HCT116 (cell line): ENCODE measurements around the gene SRPRA. TPM values are rescaled to one million over a fixed set of nuclear protein-coding genes. Genes with fewer than 3 reads are reported as not detected.

Experiments used
- ATAC-seq: fragments of 200-7000 bp; cut with Tn5 transposase; 2 replicates; pipeline ENCODE4 v1.9.1; 2020; ENCODE audit warnings: mild to moderate bottlenecking, moderate library complexity
- BruUV-seq: library from RNA; stranded (reverse); fragments of 400-500 nt; replicated peaks from 2 replicates; lab custom pipeline; 2021; lab: Mats Ljungman, UMichigan
- CTCF ChIA-PET: fragments of 300-600 bp; sonication (Branson Sonifier 250); formaldehyde crosslinking; loops from one replicate; lab custom pipeline; 2021; ENCODE audit warnings: antibody characterized with exemption; lab: Charles Lee
- POLR2A ChIA-PET: fragments of 300-600, 350-600 bp; sonication (Branson Sonifier 250); formaldehyde crosslinking; loops from one replicate; lab custom pipeline; 2021; ENCODE audit warnings: antibody characterized with exemption; lab: Charles Lee
- RAD21 ChIA-PET, 2 experiments: fragments of 300-600 bp; sonication (Branson Sonifier 250); formaldehyde crosslinking; loops; one replicate each; lab custom pipeline; 2023; ENCODE audit warnings: low total read pairs in 2 of 2; ENCODE audit not compliant: uncharacterized antibody in 2 of 2, unreplicated experiment in 2 of 2, low non-redundant PET in 1 of 2; lab: Charles Lee
- DNase-seq: peaks from one replicate; pipeline ENCODE4 v3.0.0-alpha.2; 2010; ENCODE audit warnings: low read depth, low spot score
- H2AFZ ChIP-seq: fragments of 200-600 bp; shearing (Covaris generic), sonication (generic); 2 replicates; pipeline ENCODE4 v1.6.1; 2017; ENCODE audit warnings: low read depth, mixed run types, mixed read lengths, antibody characterized with exemption, low read length; ENCODE audit not compliant: poor library complexity, severe bottlenecking
- H3K27ac ChIP-seq: 2 replicates; pipeline ENCODE4 v1.5.1; 2012; ENCODE audit warnings: low read depth, low read length
- H3K27me3 ChIP-seq: fragments of 200-600 bp; sonication (generic); 2 replicates; pipeline ENCODE4 v1.6.1; 2016; ENCODE audit warnings: mixed run types, low read length, mixed read lengths; ENCODE audit not compliant: insufficient read depth
- H3K36me3 ChIP-seq, 2 experiments: fragments of 200-500 bp in 1 of 2; fragments of 200-600 bp in 1 of 2; sonication (Bioruptor generic) in 1 of 2; sonication (generic) in 1 of 2; 2 replicates each; pipeline versions ENCODE4 v1.5.1 to v1.6.1; 2014 to 2016; ENCODE audit warnings: low read length in 2 of 2, inconsistent platforms in 1 of 2, mixed read lengths in 1 of 2, mixed run types in 1 of 2; ENCODE audit not compliant: insufficient read depth in 2 of 2, control insufficient read depth in 1 of 2
- H3K4me1 ChIP-seq, 2 experiments: fragments of 200-600 bp in 1 of 2; sonication (generic) in 1 of 2; 2 replicates each; pipeline versions ENCODE4 v1.5.1 to v1.6.1; 2012 to 2017; ENCODE audit warnings: low read length in 2 of 2, inconsistent platforms in 1 of 2, mild to moderate bottlenecking in 1 of 2, mixed read lengths in 1 of 2, mixed run types in 1 of 2, moderate library complexity in 1 of 2; ENCODE audit not compliant: insufficient read depth in 2 of 2, control insufficient read depth in 1 of 2
- H3K4me2 ChIP-seq: fragments of 200-600 bp; sonication (generic); 2 replicates; pipeline ENCODE4 v1.6.1; 2017; ENCODE audit warnings: mixed run types, low read length, mixed read lengths
- H3K4me3 ChIP-seq, 2 experiments: fragments of 200-600 bp in 1 of 2; sonication (generic) in 1 of 2; replicated peaks in 1 of 2; 2 replicates each; pipeline ENCODE4 v1.5.1; 2011 to 2016; ENCODE audit warnings: low read length in 2 of 2, control low read depth in 1 of 2, low read depth in 1 of 2, mild to moderate bottlenecking in 1 of 2, mixed read lengths in 1 of 2, mixed run types in 1 of 2
- H3K79me2 ChIP-seq: fragments of 200-600 bp; sonication (generic); 2 replicates; pipeline ENCODE4 v1.6.1; 2017; ENCODE audit warnings: mild to moderate bottlenecking, mixed run types, low read length, moderate library complexity, mixed read lengths; ENCODE audit not compliant: insufficient read depth
- H3K9ac ChIP-seq: fragments of 200-600 bp; sonication (generic); 2 replicates; pipeline ENCODE4 v1.6.1; 2016; ENCODE audit warnings: low read length, mixed read lengths
- H3K9me2 ChIP-seq: fragments of 200-600 bp; sonication (generic), shearing (Covaris generic); 2 replicates; pipeline ENCODE4 v1.6.1; 2017; ENCODE audit warnings: mixed run types, mild to moderate bottlenecking, moderate library complexity; ENCODE audit not compliant: insufficient read depth
- H3K9me3 ChIP-seq, 2 experiments: fragments of 200-500 bp in 1 of 2; fragments of 200-600 bp in 1 of 2; sonication (Bioruptor generic) in 1 of 2; sonication (generic) in 1 of 2; 2 replicates each; pipeline ENCODE4 v1.6.1; 2014 to 2017; ENCODE audit warnings: low read length in 2 of 2, mixed read lengths in 2 of 2, inconsistent platforms in 1 of 2, low read depth in 1 of 2, mild to moderate bottlenecking in 1 of 2, mixed run types in 1 of 2, moderate library complexity in 1 of 2; ENCODE audit not compliant: control insufficient read depth in 1 of 2, insufficient read depth in 1 of 2
- H4K20me1 ChIP-seq: fragments of 200-600 bp; sonication (generic), shearing (Covaris generic); 2 replicates; pipeline ENCODE4 v1.6.1; 2017; ENCODE audit warnings: mixed run types, mild to moderate bottlenecking, moderate library complexity; ENCODE audit not compliant: insufficient read depth
- ATF3 ChIP-seq: IDR thresholded peaks from 2 replicates; pipeline ENCODE4 v1.6.1; 2012
- CBX3 ChIP-seq: IDR thresholded peaks from 2 replicates; pipeline ENCODE4 v1.6.1; 2012; ENCODE audit warnings: low read depth
- CEBPB ChIP-seq: IDR thresholded peaks from 2 replicates; pipeline ENCODE4 v1.6.1; 2012; ENCODE audit warnings: low read depth
- EGR1 ChIP-seq: IDR thresholded peaks from 2 replicates; pipeline ENCODE4 v1.6.1; 2012; ENCODE audit warnings: low read depth
- ELF1 ChIP-seq: IDR thresholded peaks from 2 replicates; pipeline ENCODE4 v1.6.1; 2012; ENCODE audit warnings: low read depth, borderline replicate concordance
- EZH2 ChIP-seq: fragments of 200-600 bp; sonication (generic); IDR thresholded peaks from 2 replicates; pipeline ENCODE4 v1.6.1; 2017; ENCODE audit warnings: antibody characterized with exemption, mixed run types
- EZH2phosphoT487 ChIP-seq: fragments of 200-600 bp; IDR thresholded peaks from 2 replicates; pipeline ENCODE4 v1.6.1; 2018; ENCODE audit warnings: antibody characterized with exemption, borderline replicate concordance
- JUND ChIP-seq: IDR thresholded peaks from 2 replicates; pipeline ENCODE4 v1.6.1; 2012
- MAX ChIP-seq: IDR thresholded peaks from 2 replicates; pipeline ENCODE4 v1.6.1; 2012
- RAD21 ChIP-seq: IDR thresholded peaks from 2 replicates; pipeline ENCODE4 v1.6.1; 2012; ENCODE audit warnings: low read depth, mild to moderate bottlenecking
- REST ChIP-seq: IDR thresholded peaks from 2 replicates; pipeline ENCODE4 v1.6.1; 2012; ENCODE audit warnings: low read depth
- SIN3A ChIP-seq: IDR thresholded peaks from 2 replicates; pipeline ENCODE4 v1.6.1; 2012; ENCODE audit warnings: low read depth
- SP1 ChIP-seq: IDR thresholded peaks from 2 replicates; pipeline ENCODE4 v1.6.1; 2012; ENCODE audit warnings: low read depth
- SRF ChIP-seq: IDR thresholded peaks from 2 replicates; pipeline ENCODE4 v1.6.1; 2012; ENCODE audit warnings: low read depth
- ZBTB33 ChIP-seq: IDR thresholded peaks from 2 replicates; pipeline ENCODE4 v1.6.1; 2011; ENCODE audit warnings: mild to moderate bottlenecking, low read length, moderate library complexity; ENCODE audit not compliant: insufficient replicate concordance; ENCODE audit errors: extremely low read depth
- ZFX ChIP-seq: fragments of 450-650 bp; IDR thresholded peaks from 2 replicates; pipeline ENCODE4 v1.6.1; 2017
- ZNF274 ChIP-seq: fragments of 200-500 bp; sonication (Bioruptor generic); IDR thresholded peaks from 2 replicates; pipeline ENCODE4 v1.6.1; 2014; ENCODE audit warnings: mild to moderate bottlenecking, low read depth, low read length, inconsistent platforms
- intact Hi-C: fragments of 100-400 bp; cut with micrococcal nuclease; formaldehyde crosslinking; loops from 2 replicates; pipeline ENCODE4 v1.10.0; 2022
- total RNA-seq: library from RNA; stranded (reverse); gene quantifications from one replicate; pipeline ENCODE4 v1.2.1, GENCODE V29; 2021; ENCODE audit not compliant: unreplicated experiment

SRPRA gene
- total RNA-seq, 1 experiment from 2014 or later = 74.5 TPM

- H3K9ac ChIP-seq = no peak overlapping the region
- H3K4me3 ChIP-seq = no peak overlapping the region
- no peak overlapping the region for H3K27ac ChIP-seq
- no peaks in the 10 kb centered on the region for H3K9me3 ChIP-seq
- CTCF ChIA-PET = no interaction called here
- ATAC-seq (no peak), DNase-seq (no peak)
- no peak overlapping the region for H3K4me2 ChIP-seq
- no peaks in the 10 kb centered on the region for H4K20me1 ChIP-seq
- H3K27me3 ChIP-seq = no peaks in the 10 kb centered on the region
- no peak overlapping the region for H2AFZ ChIP-seq
- intact Hi-C loops = no loop called here
- BruUV-seq = no TSS peak
- no peaks in the 10 kb centered on the region for H3K79me2 ChIP-seq
- no peaks in the 10 kb centered on the region for H3K4me1 ChIP-seq
- RAD21 ChIA-PET = no interaction called here
- no peaks in the 10 kb centered on the region for H3K9me2 ChIP-seq
- POLR2A ChIA-PET = no interaction called here
- no peak for TF ChIP-seq JUND
- no peak for TF ChIP-seq REST
- TF ChIP-seq EZH2 = no peak
- no peak for TF ChIP-seq ZFX
- no peak for TF ChIP-seq EZH2phosphoT487
- no peak for TF ChIP-seq RAD21
- no peak for TF ChIP-seq SP1
- no peak for TF ChIP-seq SIN3A
- TF ChIP-seq ZNF274 = no peak
- no peak for TF ChIP-seq MAX
- TF ChIP-seq CEBPB = no peak
- TF ChIP-seq SRF = no peak
- TF ChIP-seq EGR1 = no peak
- TF ChIP-seq ZBTB33 = no peak
- TF ChIP-seq ELF1 = no peak
- no peak for TF ChIP-seq CBX3
- no peak for TF ChIP-seq ATF3
- peaks cover 7 to 8% of the 10 kb centered on the region in 2 experiments for H3K36me3 ChIP-seq
Observed at GRCh38 chr11:126257144-126257543, 11.6 kb downstream of the SRPRA start.
